HEK293 (cell line): Measurements from ENCODE around the gene PLD3.

ENCODE experiments used
- YY1 ChIP-seq: fragments of 450-650 bp; formaldehyde crosslinking; IDR thresholded peaks from 2 replicates; pipeline ENCODE4 v1.5.1; 2018; ENCODE audit warnings: missing biosample characterization, missing genetic modification characterization
- ZFHX2 ChIP-seq: fragments of 450-650 bp; formaldehyde crosslinking; conservative IDR thresholded peaks from 2 replicates; pipeline ENCODE4 v1.5.1; 2016; ENCODE audit warnings: missing biosample characterization, missing genetic modification characterization
- ZNF426 ChIP-seq: fragments of 450-650 bp; formaldehyde crosslinking; IDR thresholded peaks from 2 replicates; pipeline ENCODE4 v1.5.1; 2017; ENCODE audit warnings: missing biosample characterization, missing genetic modification characterization, mild to moderate bottlenecking, inconsistent platforms, moderate library complexity
- ZNF747 ChIP-seq: fragments of 450-650 bp; formaldehyde crosslinking; IDR thresholded peaks from 2 replicates; pipeline ENCODE4 v1.5.1; 2016; ENCODE audit warnings: missing biosample characterization, missing genetic modification characterization

DNA sequence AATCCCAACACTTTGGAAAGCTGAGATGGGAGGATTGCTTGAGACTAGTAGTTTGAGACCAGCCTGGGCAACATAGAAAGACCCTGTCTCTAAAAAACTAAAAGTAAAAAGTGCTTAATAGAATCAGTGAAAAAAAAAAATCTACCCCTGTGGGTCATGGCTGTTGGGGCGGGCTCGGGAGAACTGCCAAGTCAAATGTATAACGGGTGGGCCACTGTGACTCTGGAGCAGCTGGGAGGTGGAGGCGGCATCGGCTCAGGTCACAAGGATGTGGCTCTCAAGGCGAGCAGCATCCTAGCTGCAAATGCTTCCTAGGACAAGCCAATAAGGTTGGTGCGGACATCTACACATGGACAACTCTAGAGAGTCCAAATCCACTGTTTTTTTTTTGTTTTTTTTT, 31.2 kb upstream of the PLD3 start:
- TF ChIP-seq YY1 (tag by site-specific recombination), result no peak
- TF ChIP-seq ZNF747, result no peak
- TF ChIP-seq ZFHX2, result peak; percentile 37; the same call in 1 of the 2 replicates
- no peak for TF ChIP-seq ZNF426
